ENCODE measurements around the gene SPTLC2. TPM values are rescaled to one million over a fixed set of nuclear protein-coding genes. Genes with fewer than 3 reads are reported as not detected.

Gene SPTLC2
- total RNA-seq, 1 experiment from 2014 or later: 32.6 TPM

DNA sequence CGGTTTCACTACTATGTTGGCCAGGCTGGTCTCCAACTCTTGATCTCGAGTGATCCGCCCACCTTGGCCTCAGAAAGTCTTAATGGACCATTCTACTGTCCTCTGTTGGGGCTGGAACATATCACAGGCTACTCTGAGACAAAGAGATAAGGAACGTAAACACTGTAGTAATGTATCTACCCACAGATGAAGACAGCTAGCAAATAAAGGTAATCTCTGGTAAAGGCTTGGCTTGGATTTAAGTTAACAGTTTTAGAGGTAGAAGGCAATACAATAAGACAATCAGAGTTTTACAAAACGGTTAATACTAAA lies 73.2 kb downstream of the SPTLC2 start:
- Histone ChIP-seq H2AK5ac (ENCODE audit: insufficient read length, low read length) (no peak overlapping the region), H3T11ph (ENCODE audit: low read length) (no peak overlapping the region), H3K79me1 (ENCODE audit: insufficient read depth, low read depth, low read length, poor library complexity, severe bottlenecking) (no peaks in the 10 kb centered on the region), H3K27me3 (ENCODE audit: insufficient read depth, low read length) (no peaks in the 10 kb centered on the region; the same call in 1 of the 2 replicates), H3K79me2 (ENCODE audit: insufficient read depth, low read length) (no peaks in the 10 kb centered on the region), H3K4me2 (ENCODE audit: insufficient read depth, insufficient read length, low read length) (no peak overlapping the region), H2BK15ac (ENCODE audit: low read depth, low read length) (no peak overlapping the region), H3K4ac (ENCODE audit: low read depth, low read length) (no peak overlapping the region), H2AFZ (ENCODE audit: low read length) (no peak overlapping the region), H2BK20ac (ENCODE audit: low read depth, low read length, poor library complexity, severe bottlenecking) (no peak overlapping the region), H4K91ac (ENCODE audit: insufficient read length, low read depth, low read length) (no peak overlapping the region), H3K14ac (ENCODE audit: insufficient read depth, low read length) (no peak overlapping the region), H2BK5ac (ENCODE audit: insufficient read length, low read length) (no peak overlapping the region), H3K4me1 (ENCODE audit: insufficient read depth, low read length) (no peaks in the 10 kb centered on the region), H4K8ac (replicated peaks; ENCODE audit: insufficient read length, low read depth, low read length) (no peak overlapping the region), H4K5ac (ENCODE audit: insufficient read length, low read depth, low read length) (no peak overlapping the region), H3K9me3 (ENCODE audit: control insufficient read depth, low read depth, low read length) (no peaks in the 10 kb centered on the region), H4K20me1 (ENCODE audit: control insufficient read depth, insufficient read depth, insufficient read length) (no peaks in the 10 kb centered on the region), H3K23me2 (ENCODE audit: insufficient read length, low read depth, low read length, poor library complexity, severe bottlenecking) (no peaks in the 10 kb centered on the region), H3K18ac (ENCODE audit: insufficient read length, low read depth, low read length) (no peak overlapping the region), H2BK120ac (ENCODE audit: low read depth, low read length, poor library complexity, severe bottlenecking) (no peak overlapping the region), H3K9ac (ENCODE audit: extremely low read depth, insufficient read length, low read length) (no peak overlapping the region), H3K27ac (ENCODE audit: insufficient read length, low read depth, low read length) (no peak overlapping the region), H3K56ac (ENCODE audit: insufficient read length, low read depth, low read length) (no peak overlapping the region), H2BK12ac (ENCODE audit: insufficient read length, low read depth, low read length) (no peak overlapping the region), H3K23ac (ENCODE audit: insufficient read length, low read depth, low read length) (no peak overlapping the region)
- no peak for DNase-seq
- no CpG with 5 or more reads among the region's 5 CpGs for WGBS (ENCODE audit: extremely low coverage, insufficient read length, low lambda C conversion rate)
- peaks cover 2 to 4% of the 10 kb centered on the region in 2 experiments for H3K4me1 Mint-ChIP-seq
- no peaks in the 10 kb centered on the region for H3K27me3 Mint-ChIP-seq (ENCODE audit: low read depth)
- H3K9me3 Mint-ChIP-seq: no peaks in the 10 kb centered on the region
- peaks cover 0 to 23% (median 14%) of the 10 kb centered on the region in 3 experiments; a peak in 6 of 7 replicates for H3K36me3 Mint-ChIP-seq (ENCODE audit: insufficient read depth in 1 of 3, low read depth in 3 of 3)
- H3K27ac Mint-ChIP-seq: no peak overlapping the region
- H3K4me3 Mint-ChIP-seq: no peak overlapping the region
- TF ChIP-seq, protein P1, sequence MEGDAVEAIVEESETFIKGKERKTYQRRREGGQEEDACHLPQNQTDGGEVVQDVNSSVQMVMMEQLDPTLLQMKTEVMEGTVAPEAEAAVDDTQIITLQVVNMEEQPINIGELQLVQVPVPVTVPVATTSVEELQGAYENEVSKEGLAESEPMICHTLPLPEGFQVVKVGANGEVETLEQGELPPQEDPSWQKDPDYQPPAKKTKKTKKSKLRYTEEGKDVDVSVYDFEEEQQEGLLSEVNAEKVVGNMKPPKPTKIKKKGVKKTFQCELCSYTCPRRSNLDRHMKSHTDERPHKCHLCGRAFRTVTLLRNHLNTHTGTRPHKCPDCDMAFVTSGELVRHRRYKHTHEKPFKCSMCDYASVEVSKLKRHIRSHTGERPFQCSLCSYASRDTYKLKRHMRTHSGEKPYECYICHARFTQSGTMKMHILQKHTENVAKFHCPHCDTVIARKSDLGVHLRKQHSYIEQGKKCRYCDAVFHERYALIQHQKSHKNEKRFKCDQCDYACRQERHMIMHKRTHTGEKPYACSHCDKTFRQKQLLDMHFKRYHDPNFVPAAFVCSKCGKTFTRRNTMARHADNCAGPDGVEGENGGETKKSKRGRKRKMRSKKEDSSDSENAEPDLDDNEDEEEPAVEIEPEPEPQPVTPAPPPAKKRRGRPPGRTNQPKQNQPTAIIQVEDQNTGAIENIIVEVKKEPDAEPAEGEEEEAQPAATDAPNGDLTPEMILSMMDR (conservative IDR thresholded peaks at IDR 0.05): no peak
